GM21360 (cell line): Measurements from ENCODE around the gene BCL11B.
"Not testable (repeated sequence)": the region's sequence is repeated elsewhere in the genome, so short reads cannot be mapped to it uniquely, and the experiment has no call there.

Source experiments
- ATAC-seq: cut with Tn5 transposase; IDR thresholded peaks from one replicate; pipeline ENCODE4 v1.9.1; 2021; ENCODE audit warnings: mild to moderate bottlenecking, moderate library complexity; ENCODE audit not compliant: unreplicated experiment

The BCL11B gene

DNA sequence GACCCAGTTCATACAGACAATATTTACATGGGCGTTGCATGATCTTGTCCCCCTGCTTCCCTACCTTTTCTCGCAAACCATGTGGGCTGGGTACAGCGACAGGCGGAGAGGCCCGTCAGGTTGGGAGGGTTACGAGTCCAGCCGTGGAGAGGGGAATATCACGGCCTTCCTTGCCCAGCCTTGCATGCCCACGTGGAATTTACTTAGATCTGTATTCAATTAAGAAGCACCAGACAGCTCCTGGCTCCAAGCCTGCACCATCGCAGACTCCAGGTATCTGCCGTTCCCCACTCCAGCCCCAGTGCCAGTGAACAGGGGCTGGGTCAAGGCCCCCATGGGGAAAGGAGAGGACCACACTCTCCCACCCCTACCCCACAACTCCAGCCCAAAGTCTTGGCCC, 29.8 kb downstream of the BCL11B start:
- ATAC-seq, result no peak

DNA sequence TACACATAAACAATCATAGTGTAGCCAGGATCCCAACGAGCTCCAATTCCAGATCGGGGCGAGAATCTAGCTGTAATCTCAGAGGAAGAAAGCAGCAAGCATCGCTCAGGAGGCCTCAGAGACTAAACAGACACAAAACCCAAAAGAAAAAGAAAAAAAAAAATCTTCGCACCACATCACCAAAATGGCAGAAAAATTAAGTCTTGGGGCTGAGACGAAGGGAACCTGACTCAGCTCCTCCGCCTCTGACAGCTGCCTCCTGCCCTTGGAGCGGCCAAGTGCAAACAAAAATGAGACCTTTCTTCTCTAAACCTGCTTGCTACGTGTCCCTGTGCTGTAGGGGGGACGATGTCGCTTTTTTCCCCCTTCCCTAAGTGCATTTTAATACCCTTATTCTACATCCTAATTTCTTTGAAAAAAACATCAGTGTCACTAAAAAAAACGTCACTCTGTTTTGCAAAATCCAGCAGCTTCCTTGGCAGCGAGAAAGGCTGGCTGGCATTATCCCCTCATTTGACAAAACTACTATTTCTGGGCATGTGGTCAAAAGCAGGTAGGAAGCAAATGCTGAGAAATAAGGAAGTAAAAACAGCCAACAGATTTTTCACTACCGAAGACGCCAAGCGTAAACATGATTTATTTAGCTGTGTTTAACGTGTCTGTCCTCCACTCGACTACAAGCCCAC, 30.5 kb downstream of the BCL11B start:
- ATAC-seq, result no peak

DNA sequence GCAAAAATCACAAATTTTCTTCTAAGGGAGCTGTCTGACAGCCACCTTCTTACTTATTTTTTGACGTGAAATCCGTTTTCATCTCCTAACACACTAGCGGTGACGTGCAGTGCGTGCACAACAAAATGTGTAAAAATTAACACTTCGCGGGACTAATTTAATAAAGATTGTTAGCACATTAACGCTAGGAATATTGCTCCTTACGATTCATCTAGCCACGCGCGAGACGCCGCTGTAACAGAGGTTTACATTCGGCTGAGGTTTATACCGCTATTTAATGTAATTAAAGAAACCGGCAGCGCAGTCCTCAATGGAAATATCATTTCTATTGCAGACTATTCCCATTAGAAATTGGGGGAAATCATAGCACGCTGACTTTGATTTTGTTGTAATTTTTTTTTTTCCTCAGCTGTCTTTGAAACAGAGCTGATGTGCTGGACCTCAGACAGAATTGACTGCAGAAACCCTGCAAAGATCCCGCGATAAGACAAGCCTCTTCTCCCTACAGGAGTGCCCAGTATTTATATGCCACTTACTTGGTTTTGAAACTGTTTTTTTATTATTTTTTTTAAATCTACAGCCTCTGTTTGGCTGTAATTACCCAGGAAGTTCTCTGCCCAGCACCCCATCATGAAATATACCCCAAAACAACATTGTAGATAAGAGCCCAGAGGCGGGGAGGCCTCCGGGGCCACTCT, 31.2 kb downstream of the BCL11B start:
- ATAC-seq, result no peak

DNA sequence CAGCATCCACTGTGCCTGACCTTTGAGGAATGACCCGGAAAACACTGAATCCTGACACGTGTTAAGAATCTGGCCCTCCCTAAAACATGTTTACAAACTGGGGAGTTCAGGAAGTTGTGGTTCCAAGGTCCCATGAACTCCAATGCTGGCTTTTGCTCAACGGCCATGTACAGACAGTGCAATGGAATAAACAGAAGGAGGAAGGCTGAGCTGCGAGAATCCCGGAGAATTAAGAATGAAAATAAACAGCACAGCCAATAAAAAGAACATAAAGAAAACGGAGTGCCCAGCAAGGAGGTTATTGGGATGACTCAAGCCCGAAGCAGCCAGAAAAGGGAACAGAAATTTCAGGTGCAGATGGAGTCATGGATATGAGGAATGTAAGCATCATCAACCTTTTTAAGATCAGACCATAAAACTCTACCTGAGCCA, 32.3 kb downstream of the BCL11B start:
- ATAC-seq, result no peak

DNA sequence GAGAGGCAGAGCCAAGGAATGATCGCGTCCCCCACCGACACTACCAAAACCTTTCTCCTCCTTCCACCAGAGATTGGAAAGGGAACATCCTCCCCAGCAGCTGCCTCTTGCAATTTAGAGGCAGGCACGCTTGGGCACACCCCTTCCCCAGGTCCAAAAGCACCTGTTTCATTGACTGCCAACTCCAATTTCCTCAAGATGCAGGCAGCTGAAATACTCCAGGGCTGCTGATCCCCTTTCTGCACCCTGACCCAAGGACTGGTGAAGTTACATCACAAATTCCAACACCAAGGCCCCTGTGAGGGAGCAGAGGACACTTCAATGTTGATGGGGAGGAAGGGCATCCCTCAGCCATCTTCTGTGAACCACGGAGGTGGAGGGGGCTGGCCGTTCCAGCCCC, 33.8 kb downstream of the BCL11B start:
- ATAC-seq, result no peak

DNA sequence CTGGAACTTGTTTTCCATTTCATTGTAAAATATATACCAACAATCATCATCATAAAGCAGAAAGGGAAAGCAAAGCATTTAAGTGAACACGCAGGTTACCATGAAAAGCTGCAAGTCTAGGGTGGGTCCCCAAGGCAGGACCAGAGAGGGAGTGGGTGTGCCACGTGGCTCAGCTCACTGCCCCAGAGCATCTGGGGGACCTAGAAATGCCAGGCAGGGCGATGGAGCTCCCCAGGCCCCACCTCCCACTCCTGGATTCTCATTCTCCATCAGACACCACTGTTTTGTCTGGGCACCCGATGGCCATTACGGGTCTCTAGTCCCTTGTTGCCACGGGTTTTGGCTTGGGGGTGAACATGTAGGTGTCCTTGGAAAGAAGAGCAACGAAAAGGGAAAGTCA, 34.7 kb downstream of the BCL11B start:
- no peak for ATAC-seq

DNA sequence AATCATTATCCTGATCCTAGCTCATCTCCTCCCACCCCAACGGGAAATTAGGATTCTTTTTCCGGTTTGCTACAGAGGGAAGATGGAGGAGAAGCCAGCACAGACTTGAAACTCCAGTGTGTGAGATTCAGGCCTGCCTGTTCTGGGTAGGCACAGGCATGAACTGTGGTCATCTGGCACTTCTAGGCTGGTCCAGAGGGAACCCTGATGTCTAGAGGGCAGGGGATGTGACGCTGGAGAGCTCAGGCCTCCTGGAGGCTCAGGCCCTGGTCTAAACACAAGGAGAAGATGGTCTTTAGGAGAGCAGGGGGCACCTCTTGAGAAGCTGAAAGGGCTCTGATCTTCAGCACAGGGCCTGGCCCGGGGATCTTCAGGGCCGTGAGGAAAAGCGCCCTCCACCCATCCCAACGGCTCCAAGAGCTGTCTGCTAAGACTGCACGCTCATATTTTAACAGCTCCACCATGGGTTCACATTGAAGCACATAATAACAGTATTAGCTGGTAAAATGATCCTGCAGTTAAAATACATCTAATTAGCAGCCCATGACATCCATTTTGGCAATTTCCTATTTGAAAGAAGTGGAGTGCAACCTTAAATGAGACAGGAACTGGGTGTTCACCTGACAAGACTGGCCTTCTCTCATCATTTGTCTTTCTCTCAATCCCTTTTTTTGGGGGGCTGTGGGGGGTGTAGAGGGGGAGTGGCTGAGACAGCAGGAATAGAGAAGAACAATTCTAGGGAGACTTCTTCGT, 35.4 kb downstream of the BCL11B start:
- no peak for ATAC-seq

DNA sequence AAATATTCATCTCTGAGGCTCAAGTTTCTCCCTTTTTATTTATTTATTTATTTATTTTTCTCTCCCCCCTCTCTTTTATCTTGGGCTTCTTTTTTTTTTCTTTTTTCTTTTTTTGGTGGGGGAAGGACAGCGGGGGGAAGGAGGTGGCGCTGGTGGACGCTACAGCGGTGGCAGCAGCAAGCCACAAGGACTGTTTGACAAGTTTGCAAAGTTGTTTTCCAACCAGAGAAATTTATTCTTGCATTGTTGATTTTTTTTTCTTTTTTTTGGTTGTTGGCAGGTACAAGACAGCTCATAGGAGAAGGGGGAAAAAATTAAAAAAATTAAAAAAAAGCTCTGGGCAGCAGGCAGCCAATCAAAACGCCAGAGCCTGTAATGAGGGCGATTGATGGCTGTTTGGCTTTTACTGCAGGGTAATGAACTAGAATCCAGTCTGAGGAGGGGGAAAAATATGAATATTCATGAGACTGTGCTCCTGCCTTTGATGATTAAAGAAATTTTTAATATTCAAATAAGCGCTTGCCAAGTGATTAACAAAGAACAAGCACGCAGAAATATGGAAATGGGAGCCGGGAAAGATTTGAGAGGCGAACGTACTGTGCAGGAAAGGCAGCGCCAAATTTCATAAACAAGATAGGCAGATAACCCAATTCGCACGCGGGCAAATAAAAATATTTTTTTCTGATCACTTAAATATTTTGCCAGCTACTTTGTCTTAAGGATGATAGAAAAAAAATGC, 36.2 kb downstream of the BCL11B start:
- ATAC-seq, result no peak

DNA sequence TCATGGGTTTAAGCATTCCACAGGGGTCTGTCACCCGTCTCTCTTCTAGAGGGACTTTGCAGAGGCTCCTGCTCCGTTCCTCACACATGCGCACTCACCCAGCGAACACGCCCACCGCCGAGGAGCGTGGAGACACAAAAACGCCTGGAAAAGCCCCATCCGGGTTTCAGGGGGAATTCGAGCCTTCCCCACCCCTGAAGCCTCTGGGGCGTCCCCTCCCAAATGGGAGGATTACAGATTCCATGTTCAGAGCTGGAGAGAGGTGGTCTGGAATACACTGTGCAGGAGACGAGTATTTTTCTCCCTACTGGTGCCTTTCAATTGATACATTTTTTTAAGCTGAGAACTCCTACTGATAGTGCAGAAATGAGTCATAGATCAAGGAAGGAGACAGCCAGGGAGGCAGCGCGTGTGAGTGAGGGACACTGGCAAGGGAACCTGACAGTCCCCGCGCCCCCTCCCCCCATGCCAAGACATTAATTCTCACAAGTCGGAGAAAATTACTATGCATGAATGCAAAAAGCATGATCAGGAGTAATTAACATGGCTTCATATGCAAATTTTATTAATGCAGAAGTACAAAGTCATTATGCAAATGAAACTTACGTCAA, 36.9 kb downstream of the BCL11B start:
- ATAC-seq, result no peak

DNA sequence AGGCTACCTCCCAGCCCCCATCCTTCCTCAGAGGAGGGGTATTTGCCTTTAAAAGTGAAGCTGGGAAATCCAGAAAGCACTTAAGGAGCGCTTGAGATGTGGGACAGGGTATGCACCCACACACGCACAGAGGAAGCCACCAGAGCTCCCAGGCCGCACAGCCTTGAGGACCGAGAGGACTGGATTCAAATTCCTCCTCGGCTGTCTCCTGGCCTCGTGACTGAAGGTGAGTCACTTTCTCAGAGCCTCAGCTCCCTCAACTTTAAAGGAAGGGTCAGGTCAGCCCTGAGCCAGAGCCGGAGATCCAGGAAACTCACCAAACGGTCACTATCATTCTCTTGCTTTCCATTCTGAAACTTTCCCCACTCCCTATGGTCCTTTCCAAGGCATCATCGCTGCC, 37.6 kb downstream of the BCL11B start:
- no peak for ATAC-seq

DNA sequence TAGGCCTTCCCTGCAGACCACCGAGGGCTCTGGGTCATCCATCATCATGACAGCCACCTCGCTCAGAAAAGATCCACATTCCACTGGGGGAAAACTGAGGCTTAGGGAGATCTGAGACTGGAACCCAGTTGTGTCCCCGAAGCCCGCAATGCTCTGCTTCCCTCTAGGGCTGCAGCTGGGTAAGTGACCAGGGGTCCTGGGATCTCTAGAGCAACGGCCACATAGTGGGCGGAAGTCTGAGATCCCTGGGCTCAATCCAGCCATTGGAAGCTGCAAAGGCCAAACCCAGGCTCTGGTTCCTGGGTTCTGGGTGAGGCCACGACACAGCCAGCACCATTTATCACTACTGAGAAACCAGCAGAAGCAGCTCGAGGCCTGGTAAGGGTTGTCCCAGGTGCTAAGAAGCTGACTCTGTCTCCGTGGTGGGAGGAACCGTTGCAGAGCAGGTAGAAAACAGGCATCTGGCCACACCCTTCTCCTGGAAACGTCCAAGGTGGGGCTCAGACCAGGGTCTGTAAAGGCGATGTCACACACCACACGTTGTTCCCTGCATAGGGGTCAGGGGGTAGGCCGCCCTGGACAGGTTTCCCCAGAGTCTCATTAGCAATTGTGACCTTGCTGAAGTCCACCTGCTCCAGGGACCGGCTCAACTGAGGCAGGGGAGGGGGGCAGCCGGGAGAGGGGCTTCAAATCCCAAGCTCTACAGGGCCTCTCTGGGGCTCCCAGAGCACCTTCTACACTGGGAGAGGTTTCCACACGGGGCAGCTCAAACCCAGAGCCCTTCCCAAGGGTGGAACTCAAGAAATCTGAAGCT, 38.6 kb downstream of the BCL11B start:
- ATAC-seq, result no peak

DNA sequence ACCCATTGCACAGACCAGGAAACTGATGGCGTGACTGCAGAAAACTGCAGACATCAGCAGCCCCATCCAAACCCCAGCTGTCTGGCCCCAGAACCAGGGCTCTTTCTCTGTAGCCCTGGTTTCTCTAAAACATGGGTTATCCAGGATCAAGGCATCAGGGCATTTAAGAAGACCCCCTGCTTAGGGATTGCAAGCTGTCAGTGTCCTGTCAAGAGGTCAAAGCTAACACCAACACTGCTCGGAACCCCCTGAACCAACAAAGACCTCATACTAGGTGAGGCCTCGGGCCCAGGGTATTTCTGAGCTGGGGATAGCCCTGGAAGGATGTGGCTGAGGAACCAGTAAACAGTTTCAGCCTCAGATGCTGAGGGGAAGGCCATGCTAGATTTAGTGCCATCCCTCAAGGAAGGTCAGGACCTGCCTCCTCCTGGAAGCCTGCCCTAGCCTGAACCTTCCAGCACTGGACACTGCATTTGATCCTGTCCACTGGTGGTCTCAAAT, 39.2 kb downstream of the BCL11B start:
- ATAC-seq, result no peak

DNA sequence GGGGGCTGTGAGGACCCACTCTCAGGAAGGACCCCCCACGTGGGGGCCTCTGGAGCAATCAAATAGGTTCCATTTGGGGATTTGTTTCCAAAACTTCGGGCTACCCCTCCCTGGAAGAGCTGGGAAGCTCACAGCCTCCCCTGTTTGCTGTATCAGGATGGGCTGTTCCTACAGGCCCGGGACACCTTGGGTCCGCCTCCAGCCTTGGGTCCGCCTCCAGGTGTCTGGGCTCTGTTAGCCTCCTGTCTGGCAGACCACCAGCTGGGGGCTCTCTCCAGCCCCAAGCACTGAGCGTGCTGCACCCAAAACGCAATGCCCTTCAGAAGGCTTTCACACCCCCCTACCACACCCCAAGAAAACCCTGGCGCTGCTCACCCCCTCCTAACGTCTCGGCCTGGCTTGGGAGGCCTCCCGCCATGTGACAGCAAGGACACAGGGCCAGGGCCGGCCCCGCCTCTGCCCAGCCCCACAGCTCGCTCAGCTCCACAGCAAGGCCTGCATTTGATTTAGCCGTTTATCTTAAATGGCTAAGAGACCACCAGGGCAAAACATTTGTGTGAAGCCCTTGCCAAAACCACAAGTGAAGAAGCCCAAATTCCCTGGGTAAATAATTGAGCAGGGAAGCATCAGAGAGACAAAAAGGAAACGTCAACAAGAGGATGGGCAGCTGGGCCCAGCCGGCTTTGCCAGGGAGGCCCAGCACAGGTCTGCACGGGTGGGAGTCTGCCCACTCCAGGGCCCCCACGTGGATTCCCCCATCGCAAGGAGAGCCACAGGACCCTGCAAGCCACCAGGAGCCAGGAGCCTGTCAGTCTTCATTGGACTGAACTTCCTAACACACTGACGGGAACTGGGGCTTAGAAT, 39.9 kb downstream of the BCL11B start:
- ATAC-seq, result no peak

DNA sequence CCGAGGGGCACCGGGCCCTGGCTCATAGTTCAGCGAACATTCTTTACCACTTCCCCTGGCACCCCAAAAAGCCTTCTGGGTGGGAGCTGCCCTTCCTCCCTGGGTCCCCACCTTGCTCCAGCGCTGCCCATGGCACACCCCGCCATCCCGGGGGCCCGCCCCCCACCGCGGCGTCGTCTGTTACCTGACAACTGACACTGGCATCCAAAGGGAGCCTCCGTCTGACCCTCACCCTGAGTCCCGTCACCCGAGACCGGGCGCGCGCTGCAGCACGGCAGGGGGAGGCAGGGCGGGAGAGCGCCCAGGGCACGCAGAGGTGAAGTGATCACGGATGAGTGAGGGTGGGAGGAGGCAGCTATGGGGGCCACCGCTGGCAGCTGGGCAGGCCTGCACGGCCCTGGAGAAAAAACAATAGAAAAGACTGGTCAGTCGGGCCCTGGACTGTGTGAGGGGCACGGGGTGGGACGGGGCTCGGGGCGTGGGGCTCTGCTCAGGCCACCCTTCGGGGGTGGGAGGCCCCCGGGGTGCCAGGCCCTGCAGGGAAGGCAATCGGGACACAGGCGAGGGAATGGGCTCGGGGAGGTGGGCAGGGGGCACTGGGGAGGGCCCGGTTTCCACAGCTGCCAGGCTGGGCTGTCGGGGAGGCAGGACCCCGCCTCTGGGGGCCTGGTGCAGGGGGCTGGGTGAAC, 40.7 kb downstream of the BCL11B start:
- ATAC-seq, result no peak

DNA sequence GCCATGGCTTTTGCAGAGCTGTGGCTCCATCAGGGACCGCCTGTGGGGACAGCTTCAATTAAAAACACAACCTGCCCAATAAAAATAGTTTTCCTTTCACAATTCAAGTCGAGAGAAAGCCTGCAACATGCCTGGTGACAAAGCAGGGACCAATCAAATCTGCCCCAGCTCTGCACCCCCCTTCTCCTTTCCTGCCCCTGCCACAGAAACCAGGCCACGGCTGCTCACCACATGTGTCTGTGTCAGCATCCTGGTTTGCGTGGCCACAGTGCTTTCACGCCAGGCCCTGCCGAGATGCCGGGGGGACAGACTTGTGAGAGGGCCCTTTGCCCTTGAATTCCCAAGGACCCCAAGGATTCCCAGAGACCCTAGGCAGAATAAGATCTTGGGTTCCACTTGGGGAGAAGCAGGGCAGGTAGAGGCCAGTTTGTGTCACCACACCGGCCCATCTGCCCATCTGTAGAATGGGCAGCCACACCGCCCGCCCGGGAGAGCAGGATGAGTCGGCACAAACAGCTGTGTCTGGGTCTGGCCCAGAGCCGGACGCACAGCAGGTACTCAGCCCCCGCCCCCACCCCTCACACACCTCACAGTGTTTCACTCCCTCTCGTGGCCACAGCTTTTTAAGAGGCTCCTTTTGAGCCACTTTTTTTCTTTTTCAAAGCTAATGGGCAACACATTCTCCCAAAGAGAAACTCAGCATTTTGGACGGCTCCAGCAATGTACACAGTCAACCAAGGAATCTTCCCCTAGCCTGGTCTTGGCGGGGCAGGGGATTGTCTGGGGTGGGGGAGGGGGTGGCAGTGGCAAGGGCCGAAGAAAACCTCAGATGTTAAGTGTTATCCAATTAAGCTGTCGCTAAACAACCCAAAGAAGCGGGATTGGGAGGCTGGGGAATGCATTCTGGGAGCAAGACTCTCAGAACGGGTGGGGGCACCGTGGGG, 41.5 kb downstream of the BCL11B start:
- no peak for ATAC-seq

DNA sequence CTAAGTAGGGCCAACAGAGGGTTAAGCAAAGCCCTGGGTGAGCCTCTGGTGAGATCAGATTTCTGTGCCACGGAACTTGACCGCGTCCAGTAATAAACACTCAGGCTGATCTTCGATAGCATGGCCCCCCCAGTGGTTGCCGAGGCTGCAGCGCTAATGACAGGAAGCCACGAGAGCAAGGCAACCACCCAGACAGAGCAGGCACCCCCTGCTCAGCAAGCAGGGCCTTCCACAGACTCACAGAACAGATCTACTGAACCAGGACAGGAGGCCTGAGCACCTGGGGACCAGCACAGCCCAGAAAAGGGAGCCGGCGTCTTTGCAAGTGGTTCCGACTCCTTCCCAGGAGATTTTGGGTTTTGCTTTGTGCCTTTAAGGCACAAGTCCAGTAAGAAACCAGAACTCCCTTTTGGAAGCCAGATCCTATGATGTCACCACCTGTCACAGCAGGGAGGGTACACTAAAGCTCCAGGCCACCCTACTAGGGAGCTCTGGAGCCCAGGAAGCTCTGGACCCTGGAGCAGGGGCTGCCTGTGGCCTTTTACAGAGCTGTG, 42.3 kb downstream of the BCL11B start:
- no peak for ATAC-seq

DNA sequence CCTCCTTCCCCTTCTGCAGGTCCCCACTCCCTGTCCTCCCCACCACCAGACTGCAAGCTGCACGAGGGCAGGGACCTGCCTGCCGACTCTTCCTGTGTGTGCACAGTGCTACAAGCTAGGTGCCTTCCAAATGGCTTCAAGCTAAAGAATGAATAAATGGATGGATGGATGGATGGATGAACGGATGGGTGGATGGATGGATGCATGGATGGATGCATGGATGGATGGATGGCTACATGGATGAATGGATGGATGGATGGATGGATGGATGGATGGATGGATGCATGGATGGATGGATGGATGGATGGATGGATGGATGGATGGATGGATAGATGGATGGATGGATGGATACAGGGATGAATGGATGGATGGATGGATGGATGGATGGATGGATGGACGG, 43.2 kb downstream of the BCL11B start:
- ATAC-seq, result not testable (repeated sequence)
